GM18526 (cell line): ENCODE measurements around the gene AKT2.

Source experiments
- POLR2A ChIP-seq: IDR thresholded peaks from 3 replicates; pipeline ENCODE4 v1.6.1; 2011; ENCODE audit not compliant: insufficient read length; ENCODE audit errors: extremely low read depth

The AKT2 gene

GRCh38 chr19:40266912-40267600 lies 18.1 kb downstream of the AKT2 start:
- no peak for TF ChIP-seq POLR2A

DNA sequence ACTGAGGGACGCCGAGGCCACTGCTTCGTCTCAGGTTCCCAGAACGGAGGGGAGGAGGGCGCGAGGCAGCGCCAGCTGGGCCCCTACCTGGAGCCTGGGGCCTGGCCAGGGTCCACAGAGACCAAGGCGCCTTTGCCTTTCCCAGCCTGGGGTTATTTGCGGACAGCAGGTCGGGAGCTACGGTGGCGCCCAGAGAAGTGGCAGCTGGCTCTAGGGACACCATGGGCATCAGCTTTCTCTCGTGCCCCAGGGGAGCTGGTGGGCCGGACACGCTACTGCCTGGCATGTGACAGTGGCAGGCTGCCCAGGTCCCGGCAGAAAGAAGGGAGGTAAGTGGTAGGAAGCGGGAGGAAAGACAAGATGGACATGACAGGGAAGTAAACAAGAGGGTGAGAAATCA lies 19.0 kb downstream of the AKT2 start:
- no peak for TF ChIP-seq POLR2A

DNA sequence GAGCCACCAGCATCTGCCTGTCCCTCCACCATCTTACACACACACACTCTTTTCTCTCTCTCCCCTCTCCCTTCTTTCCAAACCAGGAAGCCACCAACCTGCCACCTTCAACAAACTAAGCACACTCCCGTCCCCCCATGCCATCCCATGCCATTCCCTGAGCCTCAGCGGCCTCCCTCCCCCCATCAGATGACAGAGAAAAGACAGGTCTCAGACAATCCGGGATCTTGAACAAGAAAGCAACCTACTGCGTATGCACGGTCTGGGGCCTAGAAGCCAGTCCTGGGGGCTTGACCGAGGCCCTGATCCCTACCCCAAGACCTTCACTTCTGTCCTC lies 19.4 kb downstream of the AKT2 start:
- TF ChIP-seq POLR2A, result no peak

DNA sequence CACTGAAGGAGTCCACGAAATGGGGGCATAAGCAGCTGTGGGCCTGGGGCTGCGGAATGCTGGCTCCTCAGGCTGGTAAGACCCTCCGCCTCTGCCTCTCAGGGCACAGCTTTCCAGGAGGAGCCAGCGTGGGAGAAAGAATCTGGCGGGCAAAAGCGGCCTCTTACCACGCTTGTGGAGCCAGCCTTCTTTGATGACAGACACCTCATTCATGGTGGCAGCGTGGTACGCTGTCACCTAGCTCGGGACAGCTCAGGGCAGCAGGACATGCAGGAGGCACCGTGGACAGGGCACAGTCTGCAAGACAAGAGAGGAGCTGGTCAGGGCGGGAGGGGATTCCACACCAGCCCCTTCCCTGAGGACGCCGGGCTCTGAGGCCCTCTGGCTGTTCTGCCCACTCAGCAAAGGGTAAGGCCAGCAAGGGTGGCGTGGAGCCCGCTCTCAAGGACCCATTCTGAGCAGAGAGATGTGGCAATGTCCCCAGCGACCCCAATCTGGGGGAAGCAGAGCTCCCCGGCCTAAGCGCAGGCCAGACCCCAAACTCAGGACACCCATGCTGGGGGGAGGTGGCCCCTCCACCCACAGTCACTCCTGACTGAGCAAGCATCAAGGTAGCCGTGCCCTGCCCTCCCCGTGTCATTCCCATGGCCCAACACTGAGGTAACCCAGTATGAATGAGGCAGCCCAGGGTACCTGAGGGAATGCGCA lies 19.9 kb downstream of the AKT2 start:
- no peak for TF ChIP-seq POLR2A

DNA sequence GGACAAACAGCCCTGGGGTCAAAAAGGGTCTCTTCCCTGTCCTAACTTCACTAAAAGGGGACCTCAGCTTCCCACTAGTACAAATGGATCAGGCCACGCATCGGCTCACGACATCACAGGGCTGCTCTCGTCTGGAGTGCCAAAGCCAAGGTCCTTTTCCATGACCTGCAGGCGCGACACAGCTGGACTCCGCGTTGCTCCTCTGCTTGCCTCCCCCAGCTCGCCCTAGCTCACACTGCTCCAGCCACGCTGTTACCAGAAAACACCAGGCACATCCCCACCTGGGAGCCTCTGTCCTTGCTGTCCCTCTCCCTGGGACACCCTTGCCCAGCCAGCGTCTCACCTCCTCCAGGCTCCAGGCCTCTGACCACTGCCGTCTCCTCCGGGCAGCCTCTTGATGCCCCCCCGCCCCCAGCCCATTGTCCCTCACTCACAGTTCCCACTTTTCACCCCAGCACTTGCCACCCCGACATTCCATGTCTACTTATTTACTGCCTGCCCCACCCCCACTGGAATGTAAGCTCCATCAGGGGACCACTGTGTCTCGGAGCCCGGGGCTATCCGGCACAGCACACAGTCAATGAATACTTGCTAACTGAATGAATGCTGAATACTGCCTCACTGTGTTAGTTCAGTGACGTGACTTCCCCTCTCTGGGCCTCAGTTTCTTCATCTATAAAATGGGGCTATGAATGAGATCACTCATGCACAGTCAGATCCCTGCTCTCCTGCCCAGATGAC lies 20.7 kb downstream of the AKT2 start:
- TF ChIP-seq POLR2A, result no peak

DNA sequence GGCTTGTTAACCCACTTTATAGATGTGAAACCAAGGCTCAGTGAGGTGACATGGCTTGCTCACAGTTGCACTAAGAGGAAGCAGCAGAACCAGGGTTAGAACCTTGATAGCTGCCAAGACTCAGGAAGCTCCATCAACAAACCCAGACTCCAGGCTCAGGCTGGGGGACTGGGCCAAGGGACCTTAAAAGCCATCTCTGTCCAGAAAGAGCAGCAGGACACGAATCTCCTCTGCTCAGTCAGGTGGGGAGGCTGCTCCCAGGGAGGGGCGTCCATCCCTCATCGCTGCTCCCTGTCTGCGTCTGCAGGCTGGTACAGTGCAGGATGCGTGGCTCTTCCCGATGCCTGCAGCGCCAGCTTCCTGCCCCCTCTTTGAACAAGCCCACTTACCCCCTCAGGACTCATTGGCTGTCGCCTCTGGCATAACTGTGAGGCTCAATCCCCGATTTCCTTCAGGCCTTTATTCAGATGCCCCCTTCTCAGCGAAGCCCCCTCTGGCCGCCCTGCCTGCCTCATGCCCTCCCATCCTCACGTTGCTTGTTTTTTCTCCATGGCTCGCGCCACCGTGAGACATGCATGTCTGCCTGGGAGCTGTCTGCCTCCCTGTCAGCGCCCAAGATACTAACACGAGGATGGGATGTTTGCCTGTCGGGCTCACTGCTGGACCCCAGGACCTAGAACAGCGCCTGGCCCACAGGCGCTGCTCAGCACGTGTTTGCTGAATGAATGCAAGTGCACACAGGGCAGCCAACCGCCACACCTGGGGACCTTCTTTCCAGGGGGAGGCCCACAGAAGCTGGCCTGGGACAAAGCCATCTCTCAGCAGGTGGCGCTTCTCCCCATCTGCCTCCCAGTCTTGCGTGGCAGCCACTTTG lies 21.5 kb downstream of the AKT2 start:
- TF ChIP-seq POLR2A, result no peak

DNA sequence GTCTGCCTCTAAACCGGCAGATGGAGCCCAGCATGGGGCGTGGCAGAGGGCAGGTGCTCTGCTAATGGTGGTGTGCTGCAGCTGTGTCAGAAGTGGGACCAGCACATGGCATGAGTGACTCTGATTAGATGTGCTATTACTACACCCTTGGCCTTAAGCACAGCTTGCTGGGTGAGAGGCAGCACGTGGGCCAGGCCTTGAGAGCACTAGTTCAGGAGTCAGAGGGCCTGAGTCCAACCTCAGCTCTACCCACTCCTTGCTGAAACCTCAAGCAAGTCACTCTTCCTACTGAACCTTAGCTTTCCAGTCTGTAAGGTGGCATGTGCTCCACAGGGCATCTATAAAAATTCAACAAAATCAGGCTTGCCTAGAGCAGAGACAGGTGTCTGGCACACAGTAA lies 22.7 kb downstream of the AKT2 start:
- TF ChIP-seq POLR2A, result no peak

GRCh38 chr19:40261631-40262030 lies 23.5 kb downstream of the AKT2 start:
- TF ChIP-seq POLR2A, result no peak

DNA sequence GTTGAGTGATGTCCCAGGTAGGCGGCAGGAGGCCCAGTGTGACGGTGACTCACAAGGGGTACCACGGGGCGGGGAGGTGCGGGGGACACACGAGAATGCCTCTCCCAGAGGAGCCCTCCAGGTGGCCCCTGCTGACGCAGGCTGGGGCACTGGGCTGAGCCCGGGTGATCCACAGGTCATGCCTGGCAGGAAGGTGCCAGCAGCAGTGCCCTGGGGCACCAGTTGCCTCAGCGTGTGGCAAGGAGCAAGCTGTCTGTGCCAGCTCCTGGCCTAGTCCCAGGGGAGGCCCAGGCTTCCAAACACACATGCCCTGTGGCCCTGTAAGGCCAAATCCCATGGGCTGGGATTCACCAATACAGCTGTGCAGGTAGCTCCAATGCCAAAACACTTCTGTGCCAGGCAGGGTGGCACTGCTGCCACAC lies 28.0 kb downstream of the AKT2 start:
- TF ChIP-seq POLR2A, result no peak

DNA sequence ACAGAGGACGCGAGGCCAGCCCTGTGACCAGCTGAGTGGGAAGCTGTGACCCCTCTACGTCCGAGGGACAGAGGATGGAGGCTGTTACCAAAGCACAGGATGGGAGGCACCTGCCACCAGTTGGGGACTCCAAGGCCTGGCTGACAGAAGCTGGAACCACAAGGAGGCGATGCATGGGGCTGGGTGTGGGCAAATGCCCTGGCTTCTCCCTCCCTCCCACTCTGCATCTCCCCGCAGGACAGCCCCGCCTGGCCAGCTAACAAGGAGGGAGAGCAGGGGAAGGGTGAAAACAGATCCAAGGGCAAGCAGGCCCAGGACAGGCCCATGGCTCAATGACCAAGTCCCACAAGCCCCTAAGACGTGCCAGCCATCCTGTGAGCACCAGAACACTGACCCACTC lies 28.6 kb downstream of the AKT2 start:
- TF ChIP-seq POLR2A, result no peak

DNA sequence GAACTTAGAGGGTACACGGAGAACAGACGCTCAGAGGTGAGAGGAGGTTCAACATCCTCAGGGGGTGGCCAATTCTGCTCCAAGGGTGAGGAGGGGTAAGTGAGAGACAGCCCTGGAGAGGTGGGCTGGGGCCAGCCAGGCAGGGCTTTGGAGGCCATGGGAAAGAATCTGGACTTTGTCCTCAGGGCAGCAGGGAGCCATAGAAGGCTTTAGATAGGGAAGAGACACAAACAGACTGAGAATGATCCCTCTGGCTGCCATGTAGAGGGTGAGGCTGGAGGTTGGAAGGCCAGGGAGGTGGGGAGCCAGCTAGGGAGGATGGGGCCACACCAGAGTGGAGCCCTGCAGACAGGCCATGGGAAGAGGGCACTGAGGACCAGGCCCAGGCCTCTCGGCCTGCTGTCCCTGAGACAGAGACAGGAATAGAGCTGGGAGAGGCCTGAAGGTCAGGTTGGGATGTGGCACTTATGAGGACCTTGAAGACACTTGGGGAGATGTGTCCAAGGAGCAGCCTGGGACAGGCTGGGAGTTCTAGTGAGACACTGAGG lies 29.5 kb downstream of the AKT2 start:
- no peak for TF ChIP-seq POLR2A

GRCh38 chr19:40254714-40255418 lies 30.3 kb downstream of the AKT2 start:
- TF ChIP-seq POLR2A, result no peak

DNA sequence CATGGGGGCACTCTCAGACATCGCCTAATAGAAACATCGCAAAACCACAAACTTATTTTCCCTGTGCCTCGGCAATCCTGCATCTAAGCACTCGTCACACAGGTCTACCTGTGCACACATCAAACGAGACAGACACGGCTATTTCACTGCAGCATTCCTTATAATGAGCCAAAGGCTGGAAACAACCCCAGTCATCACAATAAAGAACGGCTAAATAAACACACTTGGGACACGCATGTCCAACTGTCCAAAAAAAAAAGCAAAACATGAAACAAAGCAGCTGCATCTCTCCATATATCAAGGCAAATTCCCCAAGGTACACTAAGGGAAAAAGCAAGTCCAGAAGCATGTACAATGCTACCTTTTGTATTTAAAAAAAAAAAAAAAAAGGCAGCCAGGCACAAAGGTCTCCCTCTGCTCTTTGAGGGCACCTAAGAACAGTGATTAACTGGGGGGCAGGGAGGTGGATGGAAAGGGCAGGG lies 31.5 kb downstream of the AKT2 start:
- TF ChIP-seq POLR2A, result no peak

GRCh38 chr19:40252395-40252794 lies 32.8 kb downstream of the AKT2 start:
- no peak for TF ChIP-seq POLR2A
